ENCODE measurements around the gene DTX4.

Gene DTX4

GRCh38 chr11:59181746-59182456, 10.0 kb downstream of the DTX4 start:
- Histone ChIP-seq H3F3A (ENCODE audit: insufficient read depth) (no peaks in the 10 kb centered on the region), H3K4me2 (ENCODE audit: low read depth, low read length, poor library complexity, severe bottlenecking) (no peak overlapping the region), H3K36me3 (ENCODE audit: low read length) (peaks cover 3% of the 10 kb centered on the region), H3K27me3 (ENCODE audit: low read length) (no peaks in the 10 kb centered on the region), H2AFZ (ENCODE audit: low read depth, low read length, severe bottlenecking) (no peak overlapping the region), H3K4me3 (ENCODE audit: insufficient read depth, low read length, poor library complexity, severe bottlenecking) (no peak overlapping the region), H3K9me3 (ENCODE audit: insufficient read depth, low read length) (peaks cover 18% of the 10 kb centered on the region; the same call in 1 of the 2 replicates), H3K9me2 (replicated peaks; ENCODE audit: insufficient read depth, low read length) (no peaks in the 10 kb centered on the region), H3K79me2 (ENCODE audit: insufficient read depth, low read length) (no peaks in the 10 kb centered on the region), H3K27ac (ENCODE audit: low read depth, low read length) (no peak overlapping the region), H4K20me1 (ENCODE audit: low read depth, low read length) (no peaks in the 10 kb centered on the region), H3K9ac (ENCODE audit: low read length) (no peak overlapping the region)
- no peak for TF ChIP-seq EZH2phosphoT487 (conservative IDR thresholded peaks at IDR 0.05; ENCODE audit: low read length)
- TF ChIP-seq, protein P1, sequence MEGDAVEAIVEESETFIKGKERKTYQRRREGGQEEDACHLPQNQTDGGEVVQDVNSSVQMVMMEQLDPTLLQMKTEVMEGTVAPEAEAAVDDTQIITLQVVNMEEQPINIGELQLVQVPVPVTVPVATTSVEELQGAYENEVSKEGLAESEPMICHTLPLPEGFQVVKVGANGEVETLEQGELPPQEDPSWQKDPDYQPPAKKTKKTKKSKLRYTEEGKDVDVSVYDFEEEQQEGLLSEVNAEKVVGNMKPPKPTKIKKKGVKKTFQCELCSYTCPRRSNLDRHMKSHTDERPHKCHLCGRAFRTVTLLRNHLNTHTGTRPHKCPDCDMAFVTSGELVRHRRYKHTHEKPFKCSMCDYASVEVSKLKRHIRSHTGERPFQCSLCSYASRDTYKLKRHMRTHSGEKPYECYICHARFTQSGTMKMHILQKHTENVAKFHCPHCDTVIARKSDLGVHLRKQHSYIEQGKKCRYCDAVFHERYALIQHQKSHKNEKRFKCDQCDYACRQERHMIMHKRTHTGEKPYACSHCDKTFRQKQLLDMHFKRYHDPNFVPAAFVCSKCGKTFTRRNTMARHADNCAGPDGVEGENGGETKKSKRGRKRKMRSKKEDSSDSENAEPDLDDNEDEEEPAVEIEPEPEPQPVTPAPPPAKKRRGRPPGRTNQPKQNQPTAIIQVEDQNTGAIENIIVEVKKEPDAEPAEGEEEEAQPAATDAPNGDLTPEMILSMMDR (IDR thresholded peaks at IDR 0.05; ENCODE audit: insufficient read depth, low read length, poor library complexity, severe bottlenecking): no peak

DNA sequence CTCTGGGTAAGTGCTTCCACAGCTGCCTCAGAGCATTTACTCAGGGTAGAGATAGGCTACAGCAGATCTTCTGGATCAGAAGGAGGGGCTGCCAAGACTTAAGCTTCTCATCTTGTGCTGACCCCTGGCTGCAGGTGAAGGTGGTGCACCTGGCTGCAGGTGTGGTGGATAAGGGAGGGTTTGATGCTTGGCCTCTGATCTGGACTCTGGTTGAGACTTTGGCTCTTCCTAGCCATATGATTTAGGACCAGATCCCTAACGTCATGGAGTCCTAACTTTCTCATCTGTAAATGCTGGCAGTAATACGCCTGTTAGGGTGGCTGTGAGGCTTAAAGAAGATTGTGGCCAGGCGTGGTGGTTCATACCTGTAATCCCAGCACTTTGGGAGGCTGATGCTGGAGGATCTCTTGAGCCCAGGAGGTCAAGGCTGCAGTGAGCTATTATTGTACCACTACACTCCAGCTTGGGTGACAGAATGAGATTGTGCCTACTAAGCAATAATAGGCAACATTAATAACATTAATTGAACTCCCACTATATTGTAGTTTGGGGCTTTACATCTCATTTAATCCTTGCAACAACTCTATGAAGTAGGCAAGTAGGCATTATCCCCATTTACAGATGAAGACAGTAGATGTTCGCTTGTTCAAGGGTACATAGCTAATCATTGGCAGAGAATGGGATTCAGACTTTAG, 10.7 kb downstream of the DTX4 start:
- H3K9ac ChIP-seq (ENCODE audit: low read length): no peak overlapping the region
- H2AFZ ChIP-seq (ENCODE audit: low read depth, low read length, severe bottlenecking): no peak overlapping the region
- no peak overlapping the region for H3K4me2 ChIP-seq (ENCODE audit: low read depth, low read length, poor library complexity, severe bottlenecking)
- H3K4me3 ChIP-seq (ENCODE audit: insufficient read depth, low read length, poor library complexity, severe bottlenecking): no peak overlapping the region
- H3K9me3 ChIP-seq (ENCODE audit: insufficient read depth, low read length): peaks cover 18% of the 10 kb centered on the region; the same call in 1 of the 2 replicates
- H3K27ac ChIP-seq (ENCODE audit: low read depth, low read length): no peak overlapping the region
- peaks cover 3% of the 10 kb centered on the region for H3K36me3 ChIP-seq (ENCODE audit: low read length)
- no peaks in the 10 kb centered on the region for H4K20me1 ChIP-seq (ENCODE audit: low read depth, low read length)
- no peaks in the 10 kb centered on the region for H3F3A ChIP-seq (ENCODE audit: insufficient read depth)
- H3K27me3 ChIP-seq (ENCODE audit: low read length): no peaks in the 10 kb centered on the region
- no peaks in the 10 kb centered on the region for H3K79me2 ChIP-seq (ENCODE audit: insufficient read depth, low read length)
- no peaks in the 10 kb centered on the region for H3K9me2 ChIP-seq (replicated peaks; ENCODE audit: insufficient read depth, low read length)
- TF ChIP-seq, protein P1 (IDR thresholded peaks at IDR 0.05; ENCODE audit: insufficient read depth, low read length, poor library complexity, severe bottlenecking): peak; percentile 37
- TF ChIP-seq EZH2phosphoT487 (conservative IDR thresholded peaks at IDR 0.05; ENCODE audit: low read length): no peak

DNA sequence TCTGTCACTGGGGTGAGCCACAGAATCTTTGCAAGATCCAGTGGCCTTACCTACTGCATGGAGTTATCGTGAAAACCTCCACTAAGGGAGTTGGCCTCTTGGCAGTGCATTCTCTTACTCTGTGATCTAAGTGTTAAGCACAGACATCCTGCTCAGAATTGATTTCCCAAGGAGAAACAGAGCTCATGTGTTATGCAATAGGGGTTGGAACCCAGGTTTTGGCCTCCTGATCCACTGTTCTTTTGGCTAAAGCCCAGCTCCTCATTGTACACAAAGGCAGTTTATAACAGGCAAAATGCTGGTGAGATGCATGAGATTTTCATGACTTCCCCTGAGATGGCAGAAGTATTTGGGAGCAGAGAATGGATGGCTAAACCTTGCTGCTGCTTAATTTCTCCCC, 11.8 kb downstream of the DTX4 start:
- Histone ChIP-seq H3K4me2 (ENCODE audit: low read depth, low read length, poor library complexity, severe bottlenecking) (no peak overlapping the region), H3K9me2 (replicated peaks; ENCODE audit: insufficient read depth, low read length) (no peaks in the 10 kb centered on the region), H3K36me3 (ENCODE audit: low read length) (peaks cover 3% of the 10 kb centered on the region), H3K9me3 (ENCODE audit: insufficient read depth, low read length) (peaks cover 9% of the 10 kb centered on the region; the same call in 1 of the 2 replicates), H3K27me3 (ENCODE audit: low read length) (no peaks in the 10 kb centered on the region), H3K4me3 (ENCODE audit: insufficient read depth, low read length, poor library complexity, severe bottlenecking) (no peak overlapping the region), H3F3A (ENCODE audit: insufficient read depth) (no peaks in the 10 kb centered on the region), H4K20me1 (ENCODE audit: low read depth, low read length) (no peaks in the 10 kb centered on the region), H3K9ac (ENCODE audit: low read length) (no peak overlapping the region), H2AFZ (ENCODE audit: low read depth, low read length, severe bottlenecking) (no peak overlapping the region), H3K27ac (ENCODE audit: low read depth, low read length) (no peak overlapping the region), H3K79me2 (ENCODE audit: insufficient read depth, low read length) (no peaks in the 10 kb centered on the region)
- TF ChIP-seq, protein P1 (IDR thresholded peaks at IDR 0.05; ENCODE audit: insufficient read depth, low read length, poor library complexity, severe bottlenecking): no peak
- no peak for TF ChIP-seq EZH2phosphoT487 (conservative IDR thresholded peaks at IDR 0.05; ENCODE audit: low read length)

Data from SU-DHL-6 (cell line).